ENCODE measurements around the gene FLOT1.
"Not testable (repeated sequence)": the region's sequence is repeated elsewhere in the genome, so short reads cannot be mapped to it uniquely, and the experiment has no call there.

Gene FLOT1

GRCh38 chr6:30722280-30723112, 20.0 kb downstream of the FLOT1 start:
- H3K79me2 ChIP-seq (ENCODE audit: insufficient read depth, low read length): peaks cover 53% of the 10 kb centered on the region
- H3K9me2 ChIP-seq (replicated peaks; ENCODE audit: insufficient read depth, low read length): no peaks in the 10 kb centered on the region
- H2AFZ ChIP-seq (ENCODE audit: low read depth, low read length, severe bottlenecking): no peak overlapping the region

GRCh38 chr6:30722025-30722279, 20.5 kb downstream of the FLOT1 start:
- peak overlapping the region; percentile 94 for H3K27ac ChIP-seq (ENCODE audit: low read depth, low read length)
- H3K27me3 ChIP-seq (ENCODE audit: low read length); H2AFZ ChIP-seq (ENCODE audit: low read depth, low read length, severe bottlenecking); H3K9me2 ChIP-seq (replicated peaks; ENCODE audit: insufficient read depth, low read length); H3K9me3 ChIP-seq (ENCODE audit: insufficient read depth, low read length): not testable (repeated sequence)
- H3K4me3 ChIP-seq (ENCODE audit: insufficient read depth, low read length, poor library complexity, severe bottlenecking): peak overlapping the region; percentile 75
- peak overlapping the region; percentile 82 for H3K4me2 ChIP-seq (ENCODE audit: low read depth, low read length, poor library complexity, severe bottlenecking)
- peaks cover 40% of the 10 kb centered on the region for H3K36me3 ChIP-seq (ENCODE audit: low read length)
- H3K79me2 ChIP-seq (ENCODE audit: insufficient read depth, low read length): peaks cover 53% of the 10 kb centered on the region
- peaks cover 84% of the 10 kb centered on the region for H3F3A ChIP-seq (ENCODE audit: insufficient read depth)
- peak overlapping the region; percentile 99 for H3K9ac ChIP-seq (ENCODE audit: low read length)
- peaks cover 15% of the 10 kb centered on the region for H4K20me1 ChIP-seq (ENCODE audit: low read depth, low read length)

More at GRCh38 chr6:30722280-30723112, 20.0 kb downstream of the FLOT1 start:
- Histone ChIP-seq H3K9me3 (ENCODE audit: insufficient read depth, low read length) (no peaks in the 10 kb centered on the region), H3K27me3 (ENCODE audit: low read length) (no peaks in the 10 kb centered on the region), H4K20me1 (ENCODE audit: low read depth, low read length) (peaks cover 15% of the 10 kb centered on the region), H3K36me3 (ENCODE audit: low read length) (peaks cover 40% of the 10 kb centered on the region), H3K4me3 (ENCODE audit: insufficient read depth, low read length, poor library complexity, severe bottlenecking) (peak overlapping the region; percentile 75), H3K27ac (ENCODE audit: low read depth, low read length) (peak overlapping the region; percentile 94), H3K9ac (ENCODE audit: low read length) (peak overlapping the region; percentile 99), H3K4me2 (ENCODE audit: low read depth, low read length, poor library complexity, severe bottlenecking) (peak overlapping the region; percentile 82), H3F3A (ENCODE audit: insufficient read depth) (peaks cover 89% of the 10 kb centered on the region)
- no peak for TF ChIP-seq EZH2phosphoT487 (conservative IDR thresholded peaks at IDR 0.05; ENCODE audit: low read length)
- TF ChIP-seq CTCF (IDR thresholded peaks at IDR 0.05; ENCODE audit: insufficient read depth, low read length, poor library complexity, severe bottlenecking): peak; percentile 100

GRCh38 chr6:30721198-30722024, 21.1 kb downstream of the FLOT1 start:
- Histone ChIP-seq H3K79me2 (ENCODE audit: insufficient read depth, low read length) (peaks cover 53% of the 10 kb centered on the region), H3K9me2 (replicated peaks; ENCODE audit: insufficient read depth, low read length) (no peaks in the 10 kb centered on the region), H3K9ac (ENCODE audit: low read length) (peak overlapping the region; percentile 99), H3F3A (ENCODE audit: insufficient read depth) (peaks cover 84% of the 10 kb centered on the region), H3K27ac (ENCODE audit: low read depth, low read length) (peak overlapping the region; percentile 94), H3K27me3 (ENCODE audit: low read length) (no peaks in the 10 kb centered on the region), H3K4me2 (ENCODE audit: low read depth, low read length, poor library complexity, severe bottlenecking) (peak overlapping the region; percentile 82), H2AFZ (ENCODE audit: low read depth, low read length, severe bottlenecking) (no peak overlapping the region), H3K9me3 (ENCODE audit: insufficient read depth, low read length) (no peaks in the 10 kb centered on the region), H3K4me3 (ENCODE audit: insufficient read depth, low read length, poor library complexity, severe bottlenecking) (peak overlapping the region; percentile 83), H3K36me3 (ENCODE audit: low read length) (peaks cover 40% of the 10 kb centered on the region), H4K20me1 (ENCODE audit: low read depth, low read length) (peaks cover 15% of the 10 kb centered on the region)
- TF ChIP-seq CTCF (IDR thresholded peaks at IDR 0.05; ENCODE audit: insufficient read depth, low read length, poor library complexity, severe bottlenecking) (peak; percentile 27), EZH2phosphoT487 (conservative IDR thresholded peaks at IDR 0.05; ENCODE audit: low read length) (no peak)

All from SU-DHL-6 (cell line).